HepG2 (cell line): ENCODE measurements around the gene ASH1L. TPM values are rescaled to one million over a fixed set of nuclear protein-coding genes. Genes with fewer than 3 reads are reported as not detected.

ENCODE experiments used
- AHDC1 ChIP-seq: sonication (generic); formaldehyde crosslinking; IDR thresholded peaks from 2 replicates; pipeline ENCODE4 v1.5.1; 2020; ENCODE audit warnings: mild to moderate bottlenecking, missing genetic modification reagents, borderline replicate concordance
- ZEB1 ChIP-seq: IDR thresholded peaks from 2 replicates; pipeline ENCODE4 v1.6.1; 2012; ENCODE audit warnings: mild to moderate bottlenecking, low read depth, inconsistent platforms; ENCODE audit not compliant: insufficient replicate concordance
- ZFX ChIP-seq: sonication (generic); formaldehyde crosslinking; IDR thresholded peaks from 2 replicates; pipeline ENCODE4 v1.4.0; 2020; ENCODE audit warnings: mild to moderate bottlenecking, low read depth, missing genetic modification reagents, moderate library complexity
- ZMAT3 ChIP-seq: sonication (generic); formaldehyde crosslinking; conservative IDR thresholded peaks from 2 replicates; pipeline ENCODE4 v1.7.0; 2021; ENCODE audit warnings: missing genetic modification reagents
- ZNF615 ChIP-seq: sonication (generic); formaldehyde crosslinking; IDR thresholded peaks from 2 replicates; pipeline ENCODE4 v1.5.0; 2020; ENCODE audit warnings: mild to moderate bottlenecking, missing genetic modification reagents, borderline replicate concordance
- ZNF782 ChIP-seq: sonication (generic); formaldehyde crosslinking; IDR thresholded peaks from 2 replicates; pipeline ENCODE4 v1.4.0; 2020; ENCODE audit warnings: missing genetic modification reagents, mild to moderate bottlenecking, borderline replicate concordance
- polyA plus RNA-seq, 8 experiments: library from polyadenylated mRNA; depleted of rRNA in 3 of 8; stranded (reverse) in 7 of 8; unstranded in 1 of 8; fragments of >200 nt; fragmentation: Illumina TruSeq in 4 of 8; extraction: Trizol in 4 of 8; gene quantifications; 2 replicates each; pipeline versions ENCODE4 v1.2.1 to v1.2.3, GENCODE V29; 2011 to 2016; ENCODE audit warnings: low read depth in 4 of 8, missing spikeins in 1 of 8, mixed read lengths in 1 of 8; ENCODE audit not compliant: insufficient read depth in 1 of 8
- total RNA-seq, 5 experiments: library from RNA; depleted of rRNA; stranded (reverse); fragments of >200 nt; fragmentation: Illumina TruSeq; extraction: Trizol; gene quantifications; 2 replicates each; pipeline ENCODE4 v1.2.3, GENCODE V29; 2016; ENCODE audit warnings: low read depth in 1 of 5
- TF ChIP-seq, protein P1 (sequence below): IDR thresholded peaks from 2 replicates; pipeline ENCODE4 v1.6.1; 2016; ENCODE audit warnings: mild to moderate bottlenecking
- TF ChIP-seq, protein P2 (sequence below): IDR thresholded peaks from 2 replicates; pipeline ENCODE4 v1.6.1; 2012; ENCODE audit warnings: low read length, improper control_type of control experiment

ASH1L gene
- total and polyA plus RNA-seq, 2 of the 13 experiments (the other 11 are each of a cell fraction or from before 2014, with no cell fraction given): 10.2 to 15.3 TPM

GRCh38 chr1:155481741-155482241 lies 80.8 kb downstream of the ASH1L start (continued):
- TF ChIP-seq AHDC1 (no peak), ZEB1 (no peak), ZNF615 (no peak), ZNF782 (CRISPR knock-in tag) (no peak), ZMAT3 (CRISPR knock-in tag) (no peak), ZFX (CRISPR knock-in tag) (no peak)
- TF ChIP-seq, protein P1, sequence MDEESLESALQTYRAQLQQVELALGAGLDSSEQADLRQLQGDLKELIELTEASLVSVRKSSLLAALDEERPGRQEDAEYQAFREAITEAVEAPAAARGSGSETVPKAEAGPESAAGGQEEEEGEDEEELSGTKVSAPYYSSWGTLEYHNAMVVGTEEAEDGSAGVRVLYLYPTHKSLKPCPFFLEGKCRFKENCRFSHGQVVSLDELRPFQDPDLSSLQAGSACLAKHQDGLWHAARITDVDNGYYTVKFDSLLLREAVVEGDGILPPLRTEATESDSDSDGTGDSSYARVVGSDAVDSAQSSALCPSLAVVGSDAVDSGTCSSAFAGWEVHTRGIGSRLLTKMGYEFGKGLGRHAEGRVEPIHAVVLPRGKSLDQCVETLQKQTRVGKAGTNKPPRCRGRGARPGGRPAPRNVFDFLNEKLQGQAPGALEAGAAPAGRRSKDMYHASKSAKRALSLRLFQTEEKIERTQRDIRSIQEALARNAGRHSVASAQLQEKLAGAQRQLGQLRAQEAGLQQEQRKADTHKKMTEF (CRISPR knock-in tag): no peak
- TF ChIP-seq, protein P2, sequence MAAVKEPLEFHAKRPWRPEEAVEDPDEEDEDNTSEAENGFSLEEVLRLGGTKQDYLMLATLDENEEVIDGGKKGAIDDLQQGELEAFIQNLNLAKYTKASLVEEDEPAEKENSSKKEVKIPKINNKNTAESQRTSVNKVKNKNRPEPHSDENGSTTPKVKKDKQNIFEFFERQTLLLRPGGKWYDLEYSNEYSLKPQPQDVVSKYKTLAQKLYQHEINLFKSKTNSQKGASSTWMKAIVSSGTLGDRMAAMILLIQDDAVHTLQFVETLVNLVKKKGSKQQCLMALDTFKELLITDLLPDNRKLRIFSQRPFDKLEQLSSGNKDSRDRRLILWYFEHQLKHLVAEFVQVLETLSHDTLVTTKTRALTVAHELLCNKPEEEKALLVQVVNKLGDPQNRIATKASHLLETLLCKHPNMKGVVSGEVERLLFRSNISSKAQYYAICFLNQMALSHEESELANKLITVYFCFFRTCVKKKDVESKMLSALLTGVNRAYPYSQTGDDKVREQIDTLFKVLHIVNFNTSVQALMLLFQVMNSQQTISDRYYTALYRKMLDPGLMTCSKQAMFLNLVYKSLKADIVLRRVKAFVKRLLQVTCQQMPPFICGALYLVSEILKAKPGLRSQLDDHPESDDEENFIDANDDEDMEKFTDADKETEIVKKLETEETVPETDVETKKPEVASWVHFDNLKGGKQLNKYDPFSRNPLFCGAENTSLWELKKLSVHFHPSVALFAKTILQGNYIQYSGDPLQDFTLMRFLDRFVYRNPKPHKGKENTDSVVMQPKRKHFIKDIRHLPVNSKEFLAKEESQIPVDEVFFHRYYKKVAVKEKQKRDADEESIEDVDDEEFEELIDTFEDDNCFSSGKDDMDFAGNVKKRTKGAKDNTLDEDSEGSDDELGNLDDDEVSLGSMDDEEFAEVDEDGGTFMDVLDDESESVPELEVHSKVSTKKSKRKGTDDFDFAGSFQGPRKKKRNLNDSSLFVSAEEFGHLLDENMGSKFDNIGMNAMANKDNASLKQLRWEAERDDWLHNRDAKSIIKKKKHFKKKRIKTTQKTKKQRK: no peak
